ENCODE measurements around the gene MCUR1. TPM values are rescaled to one million over a fixed set of nuclear protein-coding genes. Genes with fewer than 3 reads are reported as not detected.

Gene MCUR1
- total RNA-seq, 1 donor from 2014 or later: 30.7 TPM

GRCh38 chr6:13761361-13762036 lies 52.9 kb downstream of the MCUR1 start:
- peaks cover 9% of the 10 kb centered on the region for H3K9me3 ChIP-seq (replicated peaks)
- peaks cover 14% of the 10 kb centered on the region for H3K4me1 ChIP-seq
- no peak for DNase-seq
- intact Hi-C loops (cut with micrococcal nuclease): no loop called here
- no peak for TF ChIP-seq CTCF (IDR thresholded peaks at IDR 0.05; ENCODE audit: borderline replicate concordance)
- H3K36me3 ChIP-seq: no peaks in the 10 kb centered on the region
- H3K27ac ChIP-seq (replicated peaks): peak overlapping the region; percentile 58
- no peaks in the 10 kb centered on the region for H3K27me3 ChIP-seq (ENCODE audit: low read depth)
- no peak overlapping the region for H3K4me3 ChIP-seq

DNA sequence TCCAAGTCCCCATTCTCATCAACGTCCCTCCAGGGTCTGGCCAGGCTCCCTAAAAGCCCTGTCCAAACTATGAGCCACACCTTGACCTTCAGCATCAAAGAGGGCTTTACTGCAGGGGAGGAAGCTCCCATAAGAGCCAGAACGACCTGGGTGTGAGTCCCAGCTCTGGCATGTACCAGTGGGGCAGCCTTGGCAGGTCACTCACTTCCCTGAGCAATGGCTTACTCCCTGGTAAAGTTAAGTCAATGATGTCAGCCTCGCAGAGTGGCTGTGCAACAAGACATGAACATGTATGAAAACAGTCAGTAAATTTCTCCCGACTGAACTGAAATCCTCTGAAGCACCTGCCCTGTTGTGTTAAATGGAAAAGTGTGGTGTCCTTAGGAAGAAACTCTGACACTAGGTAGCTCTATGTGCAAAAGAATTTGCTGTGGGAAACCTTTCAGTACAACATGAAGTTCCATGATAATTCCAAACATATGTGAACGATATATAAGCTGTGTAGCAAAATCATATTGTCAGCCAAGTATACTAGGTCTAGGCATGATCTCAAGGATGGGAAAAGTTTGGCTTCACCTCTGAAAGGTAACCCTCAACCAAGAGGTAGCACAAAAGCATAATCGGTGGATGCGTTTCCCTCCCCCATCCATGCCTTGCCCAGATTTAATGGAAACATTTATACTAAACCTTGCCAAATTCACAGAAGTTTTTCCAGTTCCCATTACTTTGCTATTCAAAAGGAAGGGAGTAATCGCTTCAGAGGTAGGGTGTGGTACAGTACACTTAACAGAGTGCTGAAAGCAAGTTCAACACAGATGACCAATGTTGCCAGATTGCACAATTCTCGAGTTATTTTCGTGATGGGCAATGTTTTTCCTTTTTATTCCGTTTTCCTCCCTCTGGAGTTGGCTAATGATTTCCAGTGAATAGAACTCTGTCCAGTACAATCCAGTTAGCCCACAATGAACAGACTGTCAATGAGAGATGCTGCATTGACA lies 53.8 kb downstream of the MCUR1 start:
- intact Hi-C loops (cut with micrococcal nuclease): no loop called here
- Histone ChIP-seq H3K27ac (replicated peaks) (peak overlapping the region; percentile 58), H3K4me3 (no peak overlapping the region), H3K27me3 (ENCODE audit: low read depth) (no peaks in the 10 kb centered on the region), H3K4me1 (peaks cover 12% of the 10 kb centered on the region), H3K36me3 (no peaks in the 10 kb centered on the region), H3K9me3 (replicated peaks) (peaks cover 9% of the 10 kb centered on the region)
- TF ChIP-seq CTCF (IDR thresholded peaks at IDR 0.05; ENCODE audit: borderline replicate concordance): no peak
- no peak for DNase-seq

GRCh38 chr6:13759025-13759424 lies 55.3 kb downstream of the MCUR1 start:
- Histone ChIP-seq H3K27ac (replicated peaks) (no peak overlapping the region), H3K4me3 (no peak overlapping the region), H3K4me1 (peaks cover 15% of the 10 kb centered on the region), H3K27me3 (ENCODE audit: low read depth) (no peaks in the 10 kb centered on the region), H3K9me3 (replicated peaks) (peaks cover 3% of the 10 kb centered on the region), H3K36me3 (no peaks in the 10 kb centered on the region)
- intact Hi-C loops (cut with micrococcal nuclease): no loop called here
- TF ChIP-seq CTCF (IDR thresholded peaks at IDR 0.05; ENCODE audit: borderline replicate concordance): no peak
- no peak for DNase-seq

GRCh38 chr6:13754644-13755043 lies 59.7 kb downstream of the MCUR1 start:
- no peaks in the 10 kb centered on the region for H3K27me3 ChIP-seq (ENCODE audit: low read depth)
- no peak for DNase-seq
- peaks cover 3% of the 10 kb centered on the region for H3K4me1 ChIP-seq
- no peak for TF ChIP-seq CTCF (IDR thresholded peaks at IDR 0.05; ENCODE audit: borderline replicate concordance)
- H3K27ac ChIP-seq (replicated peaks): no peak overlapping the region
- H3K36me3 ChIP-seq: no peaks in the 10 kb centered on the region
- no peaks in the 10 kb centered on the region for H3K9me3 ChIP-seq (replicated peaks)
- no peak overlapping the region for H3K4me3 ChIP-seq
- intact Hi-C loops (cut with micrococcal nuclease): no loop called here

DNA sequence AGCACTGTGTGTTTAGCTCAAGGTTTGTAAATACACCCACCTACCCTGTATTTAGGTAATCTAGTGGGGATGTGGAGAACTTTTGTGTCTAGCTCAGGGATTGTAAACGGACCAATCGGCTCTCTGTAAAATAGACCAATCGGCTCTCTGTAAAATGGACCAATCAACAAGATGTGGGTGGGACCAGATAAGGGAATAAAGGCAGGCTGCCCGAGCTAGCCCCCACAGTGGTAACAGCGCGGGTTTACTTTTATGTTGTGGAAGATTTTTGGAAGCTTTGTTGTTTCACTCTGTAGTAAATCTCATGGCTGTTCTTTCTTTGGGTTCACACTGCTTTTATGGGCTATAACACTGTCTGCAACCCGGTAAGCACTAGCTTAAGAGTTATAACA lies 70.6 kb downstream of the MCUR1 start:
- H3K4me3 ChIP-seq: no peak overlapping the region
- H3K4me1 ChIP-seq: no peaks in the 10 kb centered on the region
- intact Hi-C loops (cut with micrococcal nuclease): no loop called here
- H3K36me3 ChIP-seq: no peaks in the 10 kb centered on the region
- no peaks in the 10 kb centered on the region for H3K27me3 ChIP-seq (ENCODE audit: low read depth)
- no peak overlapping the region for H3K27ac ChIP-seq (replicated peaks)
- TF ChIP-seq CTCF (IDR thresholded peaks at IDR 0.05; ENCODE audit: borderline replicate concordance): no peak
- DNase-seq: no peak
- no peaks in the 10 kb centered on the region for H3K9me3 ChIP-seq (replicated peaks)
